Iris pigment epithelial cell (primary cell): ENCODE results near the gene GK.
"Not testable (repeated sequence)": the region's sequence is repeated elsewhere in the genome, so short reads cannot be mapped to it uniquely, and the experiment has no call there.

ENCODE experiments used
- DNase-seq: peaks from one replicate; pipeline ENCODE4 v3.0.0-alpha.2; 2011; ENCODE audit warnings: low read depth

GK gene

GRCh38 chrX:30653415-30654131 lies at the start of gene GK:
Gene GK (plus strand): TSS chrX:30653423. CDS start chrX:30653538, 115 bp downstream.
- no peak for DNase-seq

- no peak for DNase-seq
Measured at GRCh38 chrX:30607155-30607554, 46.1 kb upstream of the GK start.

- DNase-seq = no peak
Measured at GRCh38 chrX:30610026-30610425, 43.2 kb upstream of the GK start.

GRCh38 chrX:30612250-30612655 lies 41.0 kb upstream of the GK start:
- DNase-seq = no peak

GRCh38 chrX:30613721-30614120 lies 39.5 kb upstream of the GK start:
- no peak for DNase-seq

- DNase-seq = peak; percentile 32
Measured at GRCh38 chrX:30615229-30615628, 38.0 kb upstream of the GK start.

- DNase-seq = peak; percentile 13
Measured at GRCh38 chrX:30618160-30618765, 35.0 kb upstream of the GK start.

- no peak for DNase-seq
Measured at GRCh38 chrX:30620125-30620524, 33.1 kb upstream of the GK start.

- DNase-seq = peak; percentile 92
Measured at GRCh38 chrX:30620980-30621618, 32.1 kb upstream of the GK start.

GRCh38 chrX:30622361-30622760 lies 30.9 kb upstream of the GK start:
- DNase-seq = no peak

- DNase-seq = no peak
Measured at GRCh38 chrX:30626402-30626801, 26.8 kb upstream of the GK start.

GRCh38 chrX:30627818-30628652 lies 25.2 kb upstream of the GK start:
- no peak for DNase-seq

GRCh38 chrX:30634070-30634469 lies 19.2 kb upstream of the GK start:
- DNase-seq = not testable (repeated sequence)

- no peak for DNase-seq
Measured at GRCh38 chrX:30635630-30636029, 17.6 kb upstream of the GK start.

GRCh38 chrX:30637874-30638815 lies 15.1 kb upstream of the GK start:
- DNase-seq = no peak

GRCh38 chrX:30639702-30640101 lies 13.5 kb upstream of the GK start:
- DNase-seq = not testable (repeated sequence)

- DNase-seq = no peak
Measured at GRCh38 chrX:30642642-30643041, 10.6 kb upstream of the GK start.

- peak; percentile 92 for DNase-seq
Measured at GRCh38 chrX:30643313-30643821, 9.9 kb upstream of the GK start.

GRCh38 chrX:30649859-30650258 lies 3.4 kb upstream of the GK start:
- peak; percentile 55 for DNase-seq

- DNase-seq = peak; percentile 90
Measured at GRCh38 chrX:30652527-30653414, 452 bp upstream of the GK start.
